Measurements from ENCODE around the gene MARF1. TPM values are rescaled to one million over a fixed set of nuclear protein-coding genes. Genes with fewer than 3 reads are reported as not detected.
"Not testable (repeated sequence)": the region's sequence is repeated elsewhere in the genome, so short reads cannot be mapped to it uniquely, and the experiment has no call there.

MARF1 gene
- total and polyA plus RNA-seq, 2 of the 8 experiments (the other 6 are each of a cell fraction or from before 2014, with no cell fraction given): 5.6 to 31.4 TPM

GRCh38 chr16:15649311-15649710 is 6.4 kb upstream of the MARF1 start:
- H3K18ac ChIP-seq (ENCODE audit: extremely low read depth, low read length); H2AK5ac ChIP-seq (ENCODE audit: low read depth, low read length); H3K36me3 ChIP-seq (ENCODE audit: control insufficient read depth in 2 of 4, insufficient read depth in 4 of 4, low read length in 3 of 4); POLR2A ChIA-PET (ENCODE audit: partially characterized antibody); H3K4me1 ChIP-seq (replicated peaks in 1 of 4; ENCODE audit: control insufficient read depth in 3 of 4, insufficient read depth in 4 of 4, low read length in 3 of 4); H3K4ac ChIP-seq (replicated peaks; ENCODE audit: insufficient read length, low read depth, low read length); H2BK12ac ChIP-seq (ENCODE audit: low read depth, low read length); H2BK5ac ChIP-seq (ENCODE audit: low read depth, low read length); H3K14ac ChIP-seq (ENCODE audit: insufficient read length); CTCF ChIA-PET (ENCODE audit: partially characterized antibody); FAIRE-seq; H3K23ac ChIP-seq (ENCODE audit: insufficient read length); H3K23me2 ChIP-seq (ENCODE audit: low read depth, low read length); H4K8ac ChIP-seq (ENCODE audit: extremely low read depth, insufficient read depth, low read length); H2BK15ac ChIP-seq (ENCODE audit: low read length); H4K20me1 ChIP-seq (replicated peaks in 1 of 2; ENCODE audit: control insufficient read depth in 1 of 2, insufficient read depth in 2 of 2, low read length in 2 of 2); H3K9me3 ChIP-seq (ENCODE audit: insufficient read depth in 2 of 2, low read depth in 1 of 2, low read length in 1 of 2); H2BK20ac ChIP-seq (ENCODE audit: low read length); H3K27me3 ChIP-seq (replicated peaks in 1 of 4; ENCODE audit: control insufficient read depth in 3 of 4, extremely low read depth in 1 of 4, insufficient read depth in 3 of 4, low read length in 3 of 4); H4K5ac ChIP-seq (ENCODE audit: insufficient read length, low read depth, low read length); H3K79me1 ChIP-seq (ENCODE audit: low read depth, low read length); H3K27ac ChIP-seq (ENCODE audit: low read depth, low read length); H4K91ac ChIP-seq (replicated peaks; ENCODE audit: insufficient read length, low read length); H3K56ac ChIP-seq (replicated peaks; ENCODE audit: insufficient read length, low read depth, low read length); H2BK120ac ChIP-seq (replicated peaks; ENCODE audit: low read depth, low read length): not testable (repeated sequence)
- peak in 1 of 2 experiments; percentile 45 for DNase-seq (ENCODE audit: low read depth in 1 of 2, low spot score in 2 of 2)
- H3K4me3 ChIP-seq (ENCODE audit: extremely low read depth in 1 of 4, insufficient read depth in 2 of 4, low read depth in 3 of 4, low read length in 4 of 4): peak overlapping the region; percentile 32 to 97 (median 84); a peak in 7 of 8 replicates
- H2AFZ ChIP-seq (ENCODE audit: low read length): peak overlapping the region; percentile 81
- peaks cover 0 to 17% of the 10 kb centered on the region in 2 experiments; a peak in 3 of 4 replicates for H3K79me2 ChIP-seq (ENCODE audit: control insufficient read depth in 1 of 2, insufficient read depth in 2 of 2, low read length in 2 of 2)
- peak overlapping the region in 3 of 4 experiments; percentile 4 to 29 (median 15); a peak in 3 of 7 replicates for H3K9ac ChIP-seq (replicated peaks in 1 of 4; ENCODE audit: extremely low read depth in 1 of 4, low read depth in 3 of 4, low read length in 3 of 4)
- WGBS, 2 experiments (ENCODE audit: extremely low coverage in 1 of 2, insufficient coverage in 1 of 2, insufficient read length in 1 of 2, insufficient replicate concordance in 2 of 2, low coverage in 1 of 2, low lambda C conversion rate in 2 of 2, missing lambda C conversion rate in 1 of 2): 79% methylated on average over 17 of the region's 17 CpGs; no CpG with 5 or more reads in 1 of the 2 experiments
- peak overlapping the region; percentile 69 to 96 for H3K4me2 ChIP-seq (ENCODE audit: insufficient read depth in 1 of 2, low read depth in 2 of 2, low read length in 2 of 2)

All from H1 (cell line).